Mesenteric fat pad (tissue), 1 donor: Measurements from ENCODE around the gene CTPS2. TPM values are rescaled to one million over a fixed set of nuclear protein-coding genes. Genes with fewer than 3 reads are reported as not detected.
A peak's percentile ranks its signal among the peaks of the same experiment; 100 is the strongest.
"Not testable (repeated sequence)": the region's sequence is repeated elsewhere in the genome, so short reads cannot be mapped to it uniquely, and the experiment has no call there.

ENCODE experiments used
- DNase-seq: peaks from one replicate; pipeline ENCODE4 v3.0.0-alpha.2; 2020; ENCODE audit warnings: low spot score
- long read RNA-seq: library from polyadenylated mRNA; unstranded; transcript quantifications from one replicate; pipeline ENCODE4 v2.0.0, GENCODE V29; 2020
- total RNA-seq: library from RNA; stranded (reverse); fragmentation: NEBNext Ultra II Directional; extraction: Animal tissue kit (Norgen Biotek cat#: 25700); gene quantifications from one replicate; pipeline ENCODE4 v1.2.1, GENCODE V29; 2021
- donor health status: DM: yes; HTN: yes; CAD: no.

Gene CTPS2, protein sequence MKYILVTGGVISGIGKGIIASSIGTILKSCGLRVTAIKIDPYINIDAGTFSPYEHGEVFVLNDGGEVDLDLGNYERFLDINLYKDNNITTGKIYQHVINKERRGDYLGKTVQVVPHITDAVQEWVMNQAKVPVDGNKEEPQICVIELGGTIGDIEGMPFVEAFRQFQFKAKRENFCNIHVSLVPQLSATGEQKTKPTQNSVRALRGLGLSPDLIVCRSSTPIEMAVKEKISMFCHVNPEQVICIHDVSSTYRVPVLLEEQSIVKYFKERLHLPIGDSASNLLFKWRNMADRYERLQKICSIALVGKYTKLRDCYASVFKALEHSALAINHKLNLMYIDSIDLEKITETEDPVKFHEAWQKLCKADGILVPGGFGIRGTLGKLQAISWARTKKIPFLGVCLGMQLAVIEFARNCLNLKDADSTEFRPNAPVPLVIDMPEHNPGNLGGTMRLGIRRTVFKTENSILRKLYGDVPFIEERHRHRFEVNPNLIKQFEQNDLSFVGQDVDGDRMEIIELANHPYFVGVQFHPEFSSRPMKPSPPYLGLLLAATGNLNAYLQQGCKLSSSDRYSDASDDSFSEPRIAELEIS
- total RNA-seq, result 8.6 TPM
- long read RNA-seq, partial matches to known transcripts, result 1 of 9 reads
- long read RNA-seq, other reads (novel, unspliced or antisense), result 5 of 9 reads

DNA sequence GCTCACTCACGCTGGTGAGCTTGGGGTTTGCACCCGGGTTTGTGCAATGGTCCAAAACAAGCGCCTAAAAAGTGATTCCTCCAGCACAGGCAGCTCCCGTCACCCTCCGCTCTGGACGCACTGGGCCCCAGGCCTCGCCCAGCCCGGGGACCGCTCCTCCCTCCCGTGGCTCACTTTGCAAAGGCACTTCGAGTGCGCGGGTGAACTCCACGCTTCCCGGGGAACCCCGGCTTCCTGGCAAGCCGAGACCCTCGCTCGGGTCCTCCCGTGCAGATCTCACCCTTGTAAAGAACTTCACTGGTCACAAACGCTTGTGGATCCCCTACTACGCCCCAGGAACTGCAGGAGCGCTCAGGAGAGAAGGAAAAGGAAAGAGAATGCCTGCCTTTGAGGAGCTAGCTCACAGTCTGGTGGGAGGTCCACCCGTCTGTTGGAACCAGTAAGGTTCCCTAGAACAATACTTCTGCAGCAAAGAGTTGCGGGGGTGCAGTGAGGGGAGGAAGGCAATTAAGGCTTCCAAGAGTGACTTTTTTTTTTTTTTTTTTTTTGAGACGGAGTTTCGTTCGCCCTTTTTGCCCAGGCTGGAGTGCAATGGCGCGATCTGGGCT is at the start of gene CTPS2:
Gene CTPS2 (minus strand): TSS at position 122 of the 608 bp plus-strand sequence. CDS start 9,767 bp downstream, outside the sequence.
- DNase-seq, result no peak

DNA sequence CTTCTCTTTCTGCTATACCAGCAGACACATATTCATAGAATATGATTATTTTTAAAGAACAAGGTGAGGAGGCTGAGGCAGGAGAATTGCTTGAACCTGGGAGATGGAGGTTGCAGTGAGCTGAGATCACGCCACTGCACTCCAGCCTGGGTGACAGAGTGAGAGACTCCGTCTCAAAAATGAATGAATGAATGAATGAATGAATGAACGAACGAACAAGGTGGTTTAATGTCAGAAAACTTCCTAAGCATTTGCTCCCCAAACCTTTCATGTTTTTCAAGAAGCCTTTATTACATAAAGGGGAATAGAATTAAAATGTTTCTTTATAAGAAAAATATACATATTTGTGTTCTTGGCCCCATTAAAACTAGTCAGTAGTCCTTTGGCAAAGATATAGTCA is 49.0 kb upstream of the CTPS2 start:
- DNase-seq, result not testable (repeated sequence)

DNA sequence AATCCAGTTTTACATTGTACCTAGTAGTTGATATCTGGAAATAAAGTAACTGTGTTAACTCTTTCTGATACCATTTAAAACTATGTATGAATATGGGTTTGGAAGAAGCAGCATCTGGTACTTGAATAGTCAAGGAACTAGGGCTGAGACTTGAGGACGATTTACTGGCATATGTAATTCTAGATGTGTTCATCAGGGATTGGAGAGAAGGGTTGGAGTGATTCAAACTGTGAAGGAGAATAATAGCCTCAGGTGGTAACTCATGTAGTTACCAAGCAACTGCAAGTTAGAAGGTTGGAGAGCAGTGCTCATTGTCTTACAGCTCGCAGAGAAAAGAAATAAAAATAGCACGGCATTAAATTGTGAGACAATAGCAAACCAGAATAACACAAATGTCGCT is 44.3 kb upstream of the CTPS2 start:
- no peak for DNase-seq

DNA sequence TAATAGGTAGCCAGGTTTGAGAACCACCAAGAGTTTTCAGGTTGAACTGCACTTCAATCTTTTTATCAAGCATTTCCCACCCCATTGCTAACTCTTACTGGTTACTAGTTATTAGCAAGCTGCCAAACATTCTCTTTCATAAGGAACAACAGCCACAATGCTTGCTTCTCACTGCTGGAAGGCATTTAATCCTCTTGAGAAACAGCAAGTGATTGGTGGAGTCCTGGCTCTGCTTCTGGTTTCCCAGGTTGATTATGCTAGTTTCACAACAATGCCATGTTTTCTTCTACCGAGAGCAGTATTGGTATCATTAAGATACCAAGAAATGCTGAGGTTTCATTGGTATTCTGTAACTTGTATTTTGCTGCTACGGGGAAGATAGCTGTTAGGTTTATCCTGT is 41.5 kb upstream of the CTPS2 start:
- DNase-seq, result no peak

DNA sequence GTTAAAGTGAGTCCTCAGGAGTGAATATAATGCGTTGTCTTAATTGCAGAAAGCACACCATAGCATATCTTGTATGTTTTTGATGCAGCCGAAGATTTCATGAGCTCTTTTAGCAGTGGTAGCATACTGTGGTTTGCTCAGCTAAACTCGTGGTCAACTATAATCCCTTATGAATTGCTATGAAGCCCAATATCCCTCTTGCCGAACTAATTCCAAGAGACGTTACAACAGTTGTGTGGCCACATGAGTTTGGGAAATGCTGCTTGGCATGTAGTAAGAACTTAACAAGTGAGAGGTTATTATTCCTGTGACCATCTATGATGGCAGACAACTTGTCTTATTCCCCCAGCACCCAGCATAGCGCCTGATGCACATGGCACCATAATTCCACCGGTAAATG is 37.7 kb upstream of the CTPS2 start:
- DNase-seq, result no peak

DNA sequence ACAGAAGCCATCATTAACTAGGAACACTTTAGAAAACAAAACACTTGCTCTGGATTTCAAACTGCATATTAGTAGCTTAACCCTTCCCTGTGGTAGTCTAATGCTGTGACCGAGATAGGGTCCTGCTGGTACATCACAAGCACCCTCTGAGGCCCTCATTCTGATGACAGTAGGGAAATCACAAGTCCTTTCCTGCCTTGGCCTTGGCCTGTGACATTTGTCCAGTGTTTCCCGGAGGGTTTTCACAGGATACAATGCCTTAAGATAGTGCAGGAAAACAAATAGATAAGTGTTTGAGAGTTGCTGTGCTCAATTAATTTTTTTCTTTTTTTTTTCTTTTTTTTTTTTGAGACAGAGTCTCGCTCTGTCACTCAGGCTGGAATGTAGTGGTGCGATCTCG is 36.0 kb upstream of the CTPS2 start:
- no peak for DNase-seq

DNA sequence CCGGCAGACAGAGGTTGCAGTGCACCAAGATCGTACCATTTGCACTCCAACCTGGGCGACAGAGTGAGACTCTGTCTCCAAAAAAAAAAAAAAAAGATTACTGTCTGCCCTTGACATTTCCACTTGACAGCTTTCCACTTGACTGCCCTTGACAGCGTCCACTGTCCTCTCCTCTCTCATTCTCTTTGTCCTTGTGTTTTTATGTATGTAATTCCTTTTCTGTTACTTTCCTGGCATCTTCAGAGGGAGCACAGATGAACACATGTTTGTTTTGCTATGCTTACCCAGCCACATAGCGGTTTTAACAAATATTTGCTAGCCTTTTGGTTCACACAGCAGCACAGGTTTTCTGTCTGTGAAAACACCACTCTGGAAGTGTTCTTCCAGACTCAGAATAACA is 33.2 kb upstream of the CTPS2 start:
- no peak for DNase-seq

DNA sequence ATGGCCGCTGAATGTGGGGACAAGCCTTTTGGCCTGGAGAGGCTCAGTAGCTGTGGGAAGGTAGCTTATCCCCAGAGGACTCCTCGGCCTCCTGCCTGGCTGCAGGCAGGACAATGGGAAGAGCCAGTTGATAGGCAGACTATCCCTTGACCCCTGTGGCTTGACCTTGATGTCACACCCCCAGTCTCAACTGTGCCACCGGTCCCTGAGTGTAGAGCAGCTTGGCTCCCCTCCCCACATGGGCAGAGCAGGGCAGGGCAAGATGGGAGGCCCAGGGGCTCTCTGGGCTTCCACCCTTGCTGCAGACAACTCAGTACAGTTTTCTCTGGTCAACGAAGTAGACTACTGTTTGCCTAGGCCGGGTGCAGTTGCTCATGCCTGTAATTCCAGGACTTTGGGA is 32.6 kb upstream of the CTPS2 start:
- DNase-seq, result no peak

DNA sequence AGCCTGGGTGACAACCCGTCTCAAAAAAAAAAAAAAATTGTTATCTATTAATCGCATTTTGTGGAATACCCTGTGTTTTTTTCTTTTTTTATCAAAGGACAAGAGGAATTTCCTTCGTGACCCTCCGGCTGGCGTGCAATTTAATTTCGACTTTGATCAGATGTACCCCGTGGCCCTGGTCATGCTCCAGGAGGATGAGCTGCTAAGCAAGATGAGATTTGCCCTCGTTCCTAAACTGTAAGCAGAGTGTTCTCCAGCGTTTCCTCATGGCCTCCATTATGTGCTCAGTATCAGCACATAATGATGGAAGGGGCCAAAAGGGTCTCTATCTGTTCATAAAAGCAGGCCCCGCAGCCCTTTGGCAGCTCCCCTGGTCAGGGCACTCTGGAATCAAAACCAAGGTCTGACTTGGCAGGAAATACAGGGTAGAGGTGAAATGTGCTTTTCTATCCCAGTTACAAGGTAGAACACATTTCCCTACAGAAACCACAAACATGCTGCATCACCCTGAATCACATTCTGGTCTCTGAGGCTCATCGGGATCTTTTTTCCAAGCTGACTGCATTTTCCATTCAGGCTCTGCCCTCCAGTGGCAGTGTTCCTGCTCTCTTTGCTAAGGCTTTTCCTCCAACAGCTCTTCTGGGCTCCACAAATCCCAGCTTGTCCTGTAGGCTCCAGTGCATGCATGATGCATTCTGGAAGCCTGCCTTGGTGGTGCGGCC is 31.3 kb upstream of the CTPS2 start:
- DNase-seq, result peak; percentile 35

DNA sequence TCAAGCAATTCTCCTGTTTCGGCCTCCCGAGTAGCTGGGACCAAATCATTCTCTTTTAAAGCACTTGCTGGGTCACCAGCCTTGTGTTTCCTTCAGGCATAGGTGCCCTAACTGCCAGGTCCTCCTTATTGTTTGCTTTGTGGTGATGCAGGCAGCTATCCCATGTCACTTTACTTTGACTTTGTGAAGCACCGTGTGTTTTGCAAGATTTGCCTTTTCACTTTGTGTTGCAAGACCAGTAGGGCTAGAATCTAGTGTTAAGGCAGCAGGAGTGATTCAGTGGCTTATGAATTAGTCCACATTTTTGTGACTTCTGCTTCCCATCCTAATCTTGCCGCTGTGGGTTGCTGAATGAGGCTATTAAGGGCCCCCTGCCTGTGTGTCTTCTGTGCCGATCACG is 27.1 kb upstream of the CTPS2 start:
- DNase-seq, result peak; percentile 49

DNA sequence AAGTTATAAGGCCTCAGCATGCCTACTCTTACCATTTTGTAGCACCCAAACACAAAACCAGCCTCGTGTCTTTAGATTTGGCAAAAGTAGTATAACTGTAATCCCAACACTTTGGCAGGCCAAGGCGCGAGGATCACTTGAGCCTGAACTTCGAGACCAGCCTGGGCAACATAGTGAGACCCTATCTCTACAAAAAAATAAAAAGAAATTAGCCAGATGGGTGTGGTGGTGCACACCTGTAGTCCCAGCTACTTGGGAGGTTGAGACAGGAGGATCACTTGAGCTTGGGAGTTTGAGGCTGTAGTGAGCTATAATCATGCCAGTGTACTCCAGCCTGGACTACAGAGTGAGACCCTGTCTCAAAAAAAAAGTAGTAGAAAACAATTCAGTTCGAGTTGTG is 24.6 kb upstream of the CTPS2 start:
- DNase-seq, result no peak

DNA sequence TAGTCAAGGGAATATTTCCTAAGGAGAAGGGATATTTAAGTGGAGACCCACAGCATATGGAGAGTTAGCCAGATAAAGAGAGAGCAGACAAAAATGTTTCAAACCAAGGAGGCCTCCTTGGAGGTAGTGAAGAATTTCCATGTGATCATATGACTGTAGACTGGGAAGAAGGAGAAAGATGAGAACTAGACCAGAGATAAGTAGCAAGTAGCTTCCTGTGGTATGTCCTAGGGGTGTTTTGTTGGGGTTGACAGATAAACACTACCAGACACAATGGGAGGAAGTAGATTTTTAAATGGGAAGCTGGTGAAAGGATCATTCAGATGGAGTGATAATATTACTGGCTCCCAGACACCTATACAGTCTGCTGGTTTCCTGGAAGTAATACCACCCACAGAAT is 20.5 kb upstream of the CTPS2 start:
- DNase-seq, result no peak

DNA sequence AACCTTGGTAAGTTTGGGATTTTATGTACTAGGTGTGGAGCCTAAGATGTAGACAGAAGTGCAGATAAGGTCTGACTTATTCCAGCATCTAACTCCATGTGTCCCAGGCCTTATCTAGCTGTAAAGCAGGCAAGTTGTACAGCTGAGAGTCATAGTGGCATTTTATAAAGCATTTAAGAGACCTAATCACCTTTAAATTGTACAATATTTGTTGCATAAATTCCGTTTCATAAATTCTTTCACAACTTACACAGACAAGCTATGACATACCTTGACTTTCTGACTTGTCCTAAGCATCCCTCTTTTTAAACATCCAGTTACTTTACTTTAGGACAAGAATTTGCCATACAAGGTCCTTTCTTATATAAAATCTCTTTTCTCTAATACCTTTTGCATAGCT is 18.0 kb upstream of the CTPS2 start:
- DNase-seq, result no peak

DNA sequence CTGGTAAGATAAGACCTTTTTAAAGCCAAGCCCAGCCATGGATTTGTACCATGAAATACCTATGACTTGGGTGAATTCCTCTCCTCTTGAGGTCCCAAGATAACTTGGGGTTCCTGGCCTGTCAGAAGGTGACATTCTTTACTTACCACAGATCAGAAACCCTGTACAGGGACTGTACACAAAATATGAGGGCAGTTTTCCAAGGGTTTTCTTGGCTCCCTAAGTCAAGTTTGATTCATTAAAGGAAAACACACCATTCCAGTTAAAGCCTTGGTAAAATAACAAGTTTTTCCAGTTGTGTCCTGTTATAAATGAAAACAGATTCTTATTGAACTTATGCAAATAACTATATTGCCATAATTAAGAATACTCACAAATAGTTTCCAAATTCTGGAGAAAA is 15.2 kb upstream of the CTPS2 start:
- no peak for DNase-seq

DNA sequence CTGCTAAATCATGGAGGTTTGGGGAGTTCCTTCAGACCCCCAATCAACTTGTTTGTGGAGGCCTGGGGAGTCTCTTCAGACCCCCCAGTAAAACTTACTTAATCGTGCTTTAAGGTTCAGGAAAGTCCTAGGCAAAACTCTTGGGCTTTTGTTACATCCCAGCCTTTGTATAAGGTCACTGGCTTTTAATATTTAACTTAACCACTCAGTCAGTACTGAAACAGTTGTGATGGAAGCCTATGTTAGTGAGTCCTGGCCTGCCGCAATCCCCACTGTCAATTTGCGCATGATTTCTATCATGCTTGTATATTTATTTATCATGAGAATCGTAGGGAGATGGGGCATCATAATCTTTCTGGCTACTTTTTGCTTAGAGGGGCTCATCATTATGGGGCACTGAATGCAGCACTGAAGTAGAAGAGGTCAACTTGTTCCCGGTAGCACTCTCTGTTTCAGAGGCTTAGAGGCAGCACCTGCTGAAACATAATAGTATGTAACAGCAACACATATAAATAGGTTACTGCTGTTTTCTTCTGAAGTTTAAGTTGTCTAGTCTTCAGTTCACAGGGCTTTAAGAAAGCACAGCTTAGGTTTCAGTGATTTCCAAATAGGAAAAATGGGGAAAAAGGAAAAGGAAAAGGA is 14.0 kb upstream of the CTPS2 start:
- DNase-seq, result not testable (repeated sequence)

DNA sequence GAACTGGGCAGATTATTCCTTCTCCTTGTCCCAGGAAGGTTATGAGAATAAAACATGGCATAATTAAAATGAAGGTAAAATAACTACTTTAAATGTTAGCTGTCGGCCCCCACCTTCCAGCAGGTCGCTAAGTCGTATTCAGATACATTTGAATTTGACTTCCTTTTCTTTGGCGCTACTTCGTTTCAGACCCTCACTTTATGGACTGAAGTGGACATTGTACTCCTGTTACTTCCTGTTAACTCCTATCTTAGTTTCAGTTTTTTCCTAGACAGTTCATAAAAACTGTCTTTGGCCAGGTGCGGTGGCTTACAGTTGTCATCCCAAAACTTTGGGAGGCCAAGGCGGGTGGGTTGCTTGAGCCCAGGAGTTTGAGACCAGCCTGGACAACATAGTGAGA is 12.6 kb upstream of the CTPS2 start:
- no peak for DNase-seq

DNA sequence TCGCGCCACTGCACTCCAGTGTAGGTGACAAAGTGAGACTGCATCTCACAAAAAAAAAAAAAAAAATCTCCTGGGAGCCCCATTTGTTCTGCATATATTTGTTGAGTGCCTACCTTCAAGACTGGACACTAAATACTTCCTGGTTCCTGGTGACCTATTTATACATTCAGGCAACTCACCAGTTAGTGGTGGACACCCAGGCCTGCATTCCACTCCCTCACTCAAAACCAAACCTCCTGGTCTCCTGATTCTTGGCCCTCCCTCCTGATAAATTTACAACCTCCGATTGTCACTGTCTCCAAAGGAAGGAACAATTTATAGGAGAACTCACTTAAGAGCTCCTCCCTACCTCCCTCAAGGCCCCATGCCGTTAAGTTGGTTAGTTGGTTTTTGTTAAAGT is 10.0 kb upstream of the CTPS2 start:
- no peak for DNase-seq

DNA sequence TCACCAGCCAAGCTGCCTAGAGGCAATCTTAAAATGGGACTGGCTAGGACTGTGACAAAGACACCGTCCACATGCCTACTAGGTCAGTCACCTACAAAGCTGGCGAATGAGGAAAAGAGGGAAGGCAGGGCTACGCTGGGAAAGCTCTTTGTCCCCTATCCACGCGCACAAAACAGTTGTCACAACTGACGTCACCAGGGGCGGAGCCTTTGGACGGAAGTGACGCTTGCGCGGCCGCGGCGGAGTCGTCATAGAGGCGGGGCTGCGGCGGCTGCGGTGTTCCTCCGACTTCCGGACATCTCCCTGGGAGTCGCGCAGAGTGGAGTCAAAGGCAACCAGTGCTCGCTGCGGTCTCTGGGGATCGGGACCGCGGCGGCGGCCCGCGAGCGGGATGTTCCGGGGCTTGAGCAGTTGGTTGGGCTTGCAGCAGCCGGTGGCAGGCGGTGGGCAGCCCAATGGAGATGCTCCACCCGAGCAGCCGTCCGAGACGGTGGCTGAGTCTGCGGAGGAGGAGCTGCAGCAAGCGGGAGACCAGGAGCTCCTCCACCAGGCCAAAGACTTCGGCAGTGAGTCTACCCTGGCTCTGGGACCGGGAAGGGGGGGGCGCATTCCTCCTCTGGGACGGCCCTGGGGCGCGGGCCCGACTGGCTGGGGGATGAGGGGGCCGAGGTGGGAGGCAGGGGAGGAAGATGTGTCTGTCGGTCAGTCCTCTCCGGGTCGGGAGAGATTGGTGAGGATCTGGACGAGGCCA is 7.0 kb upstream of the CTPS2 start, which contains the start of gene SYAP1:
Gene SYAP1 (plus strand): TSS at position 279 of the 751 bp plus-strand sequence. CDS start 113 bp downstream, at position 392.
- DNase-seq, result peak; percentile 99

DNA sequence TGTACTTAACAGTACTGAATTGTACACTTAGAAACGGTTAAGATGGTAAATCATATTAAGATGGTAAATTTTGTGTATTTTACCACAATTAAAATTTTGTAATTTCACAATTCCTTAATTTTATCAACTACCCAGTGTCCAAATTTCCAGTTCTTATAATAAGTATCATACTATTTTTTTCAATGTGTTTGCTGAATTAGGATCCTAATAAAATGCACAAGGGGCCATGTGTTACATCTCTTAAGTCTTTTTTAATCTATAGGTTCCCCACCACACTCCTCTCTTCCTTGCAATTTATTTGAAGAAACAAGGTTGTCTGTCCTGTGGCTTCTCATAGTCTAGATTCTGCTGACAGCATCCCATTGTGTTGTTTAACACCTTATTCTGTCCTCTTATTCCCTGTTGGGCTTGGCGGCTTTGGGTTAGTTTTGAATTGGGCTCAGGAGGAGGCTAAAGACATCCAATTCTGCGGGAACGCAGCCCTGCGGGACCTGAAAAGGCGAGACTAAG is 6.4 kb upstream of the CTPS2 start:
- DNase-seq, result no peak

DNA sequence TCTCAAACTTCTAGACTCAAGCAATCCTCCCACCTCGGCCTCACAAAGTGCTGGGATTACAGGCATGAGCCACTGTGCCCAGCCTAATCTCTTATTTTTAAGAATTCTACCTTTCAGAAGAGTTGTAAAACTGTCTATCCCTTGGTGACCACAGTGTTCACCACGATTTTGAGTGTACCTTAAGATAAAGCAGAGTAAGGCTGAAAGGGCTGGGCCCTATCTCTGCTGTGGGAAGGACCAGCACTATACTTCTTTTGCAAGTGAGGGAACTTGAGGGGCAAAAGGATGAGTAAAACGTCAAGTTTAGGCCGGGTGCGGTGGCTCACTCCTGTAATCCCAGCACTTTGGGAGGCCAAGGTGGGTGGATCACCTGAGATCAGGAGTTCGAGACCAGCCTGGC is 4.0 kb upstream of the CTPS2 start:
- not testable (repeated sequence) for DNase-seq
